Mammary epithelial cell (primary cell): ENCODE measurements around the gene RRAD.

Experiments
- EZH2 ChIP-seq: IDR thresholded peaks from 2 replicates; pipeline ENCODE4 v1.6.1; 2012; ENCODE audit warnings: low read length, inconsistent platforms, borderline replicate concordance
- TF ChIP-seq, protein P1 (sequence below), 2 donors: IDR thresholded peaks in 1 of 2; conservative IDR thresholded peaks in 1 of 2; 2 replicates each; pipeline ENCODE4 v1.5.1; 2011 to 2012; ENCODE audit warnings: inconsistent platforms in 2 of 2, low read length in 2 of 2, mild to moderate bottlenecking in 2 of 2, control low read depth in 1 of 2, low read depth in 1 of 2; ENCODE audit not compliant: insufficient read depth in 1 of 2; ENCODE audit errors: extremely low read depth in 1 of 2

DNA sequence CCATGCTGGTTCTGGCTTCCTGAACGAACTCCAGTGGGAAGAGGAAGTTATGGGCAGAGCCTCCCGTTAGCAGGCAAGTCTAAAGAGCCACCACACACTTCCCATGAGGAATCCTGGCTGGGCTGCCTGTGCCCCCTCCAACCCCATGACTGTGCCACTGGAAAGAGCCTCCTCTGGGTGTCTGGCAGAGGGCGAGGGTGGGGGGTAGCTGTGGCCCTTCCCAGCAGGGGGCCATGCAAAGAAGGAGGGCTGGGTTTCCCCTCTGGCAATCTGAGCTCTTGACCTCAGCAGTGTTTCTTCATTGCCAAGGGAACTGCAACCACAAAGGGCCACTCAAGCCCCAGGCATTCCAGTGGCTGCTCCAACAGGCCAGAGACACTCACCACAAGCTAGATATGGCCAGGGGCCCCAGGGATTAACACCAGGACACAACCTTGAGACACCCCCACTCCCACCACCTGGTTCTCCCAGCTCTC is 1.7 kb upstream of the RRAD start:
- TF ChIP-seq, protein P1, sequence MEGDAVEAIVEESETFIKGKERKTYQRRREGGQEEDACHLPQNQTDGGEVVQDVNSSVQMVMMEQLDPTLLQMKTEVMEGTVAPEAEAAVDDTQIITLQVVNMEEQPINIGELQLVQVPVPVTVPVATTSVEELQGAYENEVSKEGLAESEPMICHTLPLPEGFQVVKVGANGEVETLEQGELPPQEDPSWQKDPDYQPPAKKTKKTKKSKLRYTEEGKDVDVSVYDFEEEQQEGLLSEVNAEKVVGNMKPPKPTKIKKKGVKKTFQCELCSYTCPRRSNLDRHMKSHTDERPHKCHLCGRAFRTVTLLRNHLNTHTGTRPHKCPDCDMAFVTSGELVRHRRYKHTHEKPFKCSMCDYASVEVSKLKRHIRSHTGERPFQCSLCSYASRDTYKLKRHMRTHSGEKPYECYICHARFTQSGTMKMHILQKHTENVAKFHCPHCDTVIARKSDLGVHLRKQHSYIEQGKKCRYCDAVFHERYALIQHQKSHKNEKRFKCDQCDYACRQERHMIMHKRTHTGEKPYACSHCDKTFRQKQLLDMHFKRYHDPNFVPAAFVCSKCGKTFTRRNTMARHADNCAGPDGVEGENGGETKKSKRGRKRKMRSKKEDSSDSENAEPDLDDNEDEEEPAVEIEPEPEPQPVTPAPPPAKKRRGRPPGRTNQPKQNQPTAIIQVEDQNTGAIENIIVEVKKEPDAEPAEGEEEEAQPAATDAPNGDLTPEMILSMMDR (conservative IDR thresholded peaks at IDR 0.05 in 1 of 2, IDR thresholded peaks at IDR 0.05 in 1 of 2; ENCODE audit: extremely low read depth in 1 of 2, insufficient read depth in 1 of 2, low read depth in 1 of 2, low read length in 2 of 2): peak in 1 of 2 donors; percentile 1
- TF ChIP-seq EZH2: no peak
